Ishikawa (cell line): ENCODE results near the gene DIAPH3.

Experiments
- CEBPB ChIP-seq: IDR thresholded peaks from 2 replicates; pipeline ENCODE4 v1.6.1; 2012
- CREB1 ChIP-seq: IDR thresholded peaks from 2 replicates; pipeline ENCODE4 v1.6.1; 2012; ENCODE audit warnings: low read depth
- EGR1 ChIP-seq: IDR thresholded peaks from 2 replicates; pipeline ENCODE4 v1.6.1; 2012
- FOXM1 ChIP-seq: IDR thresholded peaks from 2 replicates; pipeline ENCODE4 v1.6.1; 2012; ENCODE audit warnings: low read depth, borderline replicate concordance
- NFIC ChIP-seq: IDR thresholded peaks from 2 replicates; pipeline ENCODE4 v1.6.1; 2012
- TCF12 ChIP-seq: IDR thresholded peaks from 2 replicates; pipeline ENCODE4 v1.6.1; 2012; ENCODE audit warnings: low read depth
- TEAD4 ChIP-seq: IDR thresholded peaks from 2 replicates; pipeline ENCODE4 v1.6.1; 2012
- TF ChIP-seq, protein P1 (sequence below): IDR thresholded peaks from 2 replicates; pipeline ENCODE4 v1.6.1; 2012
- TF ChIP-seq, protein P2 (sequence below): IDR thresholded peaks from 2 replicates; pipeline ENCODE4 v1.6.1; 2012

DNA sequence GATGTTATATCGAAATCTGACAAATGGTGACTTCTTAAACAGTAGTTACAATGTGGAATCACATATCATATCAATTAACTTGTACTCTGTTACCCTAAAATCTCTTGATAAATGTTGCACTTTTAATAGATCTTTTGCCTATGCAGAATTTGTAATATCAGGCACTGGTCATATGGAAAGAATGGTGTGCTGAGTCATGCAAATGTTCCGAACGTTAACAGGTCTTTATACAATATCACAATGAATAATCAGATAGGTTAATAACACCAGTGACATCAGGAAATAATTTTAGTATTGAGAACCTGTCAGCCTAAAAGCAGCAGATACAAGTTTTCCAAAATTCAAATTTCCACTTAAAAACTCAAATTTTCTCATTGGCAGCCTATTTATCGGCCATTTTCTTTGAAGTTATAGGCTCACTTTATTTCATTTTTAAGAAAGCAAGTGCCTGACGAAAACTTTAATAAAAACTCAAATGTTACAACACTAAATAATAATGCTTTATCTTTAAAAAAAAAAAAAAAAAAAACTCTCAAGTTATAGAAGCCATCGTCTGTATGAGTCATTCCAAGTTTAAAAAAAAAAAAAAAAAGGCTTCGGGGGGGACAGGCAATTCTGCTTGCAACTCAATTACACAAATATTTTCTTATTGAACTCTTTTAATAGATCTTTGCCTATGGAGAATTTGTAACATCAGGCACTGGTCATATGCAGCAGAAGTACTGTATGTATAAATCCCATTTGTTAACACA lies 180.9 kb downstream of the DIAPH3 start:
- TF ChIP-seq, protein P1, sequence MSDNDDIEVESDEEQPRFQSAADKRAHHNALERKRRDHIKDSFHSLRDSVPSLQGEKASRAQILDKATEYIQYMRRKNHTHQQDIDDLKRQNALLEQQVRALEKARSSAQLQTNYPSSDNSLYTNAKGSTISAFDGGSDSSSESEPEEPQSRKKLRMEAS: no peak
- TF ChIP-seq NFIC (no peak), FOXM1 (no peak), EGR1 (no peak), TEAD4 (no peak), CREB1 (no peak), CEBPB (no peak), TCF12 (no peak)
- TF ChIP-seq, protein P2, sequence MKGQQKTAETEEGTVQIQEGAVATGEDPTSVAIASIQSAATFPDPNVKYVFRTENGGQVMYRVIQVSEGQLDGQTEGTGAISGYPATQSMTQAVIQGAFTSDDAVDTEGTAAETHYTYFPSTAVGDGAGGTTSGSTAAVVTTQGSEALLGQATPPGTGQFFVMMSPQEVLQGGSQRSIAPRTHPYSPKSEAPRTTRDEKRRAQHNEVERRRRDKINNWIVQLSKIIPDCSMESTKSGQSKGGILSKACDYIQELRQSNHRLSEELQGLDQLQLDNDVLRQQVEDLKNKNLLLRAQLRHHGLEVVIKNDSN: no peak
